Nephron progenitor cell (in vitro differentiated cells): ENCODE measurements around the gene PPT1.

Experiments
- DNase-seq: peaks from one replicate; pipeline ENCODE4 v3.0.0; 2021
- H3K27ac Mint-ChIP-seq: 2 replicates; pipeline ENCODE4 v1.8.0; 2021; ENCODE audit warnings: mild to moderate bottlenecking, moderate library complexity, mixed read lengths
- H3K27me3 Mint-ChIP-seq: 2 replicates; pipeline ENCODE4 v1.8.0; 2021; ENCODE audit warnings: mild to moderate bottlenecking, low read depth, mixed read lengths; ENCODE audit not compliant: poor library complexity
- H3K36me3 Mint-ChIP-seq: 2 replicates; pipeline ENCODE4 v1.8.0; 2021; ENCODE audit warnings: low read depth, mixed read lengths
- H3K4me1 Mint-ChIP-seq: 2 replicates; pipeline ENCODE4 v1.8.0; 2021; ENCODE audit warnings: mixed read lengths
- H3K4me3 Mint-ChIP-seq: 2 replicates; pipeline ENCODE4 v1.8.0; 2021; ENCODE audit warnings: mild to moderate bottlenecking, moderate library complexity, mixed read lengths
- H3K9me3 Mint-ChIP-seq: 2 replicates; pipeline ENCODE4 v1.8.0; 2021; ENCODE audit warnings: mild to moderate bottlenecking, moderate library complexity, mixed read lengths
- TF ChIP-seq, protein P1 (sequence below): fragments of 200-600 bp; sonication (generic); IDR thresholded peaks from 2 replicates; pipeline ENCODE4 v1.5.0; 2021; ENCODE audit warnings: antibody characterized with exemption

PPT1 gene

DNA sequence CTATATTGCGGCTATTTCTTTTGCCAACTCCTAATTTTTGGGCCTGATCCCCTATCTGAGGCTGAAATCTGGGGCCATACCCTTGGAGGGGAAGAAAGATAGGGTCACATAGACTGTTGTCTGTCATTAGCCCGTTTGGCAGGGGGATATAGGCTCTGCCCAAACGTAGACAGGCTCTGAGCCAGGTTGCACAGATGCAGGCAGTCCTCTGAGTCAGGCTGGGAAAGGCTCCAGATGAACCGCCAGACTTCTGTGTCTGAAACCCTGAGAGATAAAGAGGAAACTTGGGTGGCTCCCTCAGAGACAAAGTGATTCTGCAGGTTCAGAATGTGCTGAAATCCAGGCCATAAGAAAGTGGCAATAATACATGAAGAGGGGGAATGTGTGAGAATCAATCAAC lies 60.5 kb downstream of the PPT1 start:
- TF ChIP-seq, protein P1, sequence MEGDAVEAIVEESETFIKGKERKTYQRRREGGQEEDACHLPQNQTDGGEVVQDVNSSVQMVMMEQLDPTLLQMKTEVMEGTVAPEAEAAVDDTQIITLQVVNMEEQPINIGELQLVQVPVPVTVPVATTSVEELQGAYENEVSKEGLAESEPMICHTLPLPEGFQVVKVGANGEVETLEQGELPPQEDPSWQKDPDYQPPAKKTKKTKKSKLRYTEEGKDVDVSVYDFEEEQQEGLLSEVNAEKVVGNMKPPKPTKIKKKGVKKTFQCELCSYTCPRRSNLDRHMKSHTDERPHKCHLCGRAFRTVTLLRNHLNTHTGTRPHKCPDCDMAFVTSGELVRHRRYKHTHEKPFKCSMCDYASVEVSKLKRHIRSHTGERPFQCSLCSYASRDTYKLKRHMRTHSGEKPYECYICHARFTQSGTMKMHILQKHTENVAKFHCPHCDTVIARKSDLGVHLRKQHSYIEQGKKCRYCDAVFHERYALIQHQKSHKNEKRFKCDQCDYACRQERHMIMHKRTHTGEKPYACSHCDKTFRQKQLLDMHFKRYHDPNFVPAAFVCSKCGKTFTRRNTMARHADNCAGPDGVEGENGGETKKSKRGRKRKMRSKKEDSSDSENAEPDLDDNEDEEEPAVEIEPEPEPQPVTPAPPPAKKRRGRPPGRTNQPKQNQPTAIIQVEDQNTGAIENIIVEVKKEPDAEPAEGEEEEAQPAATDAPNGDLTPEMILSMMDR, result no peak

GRCh38 chr1:40034869-40035268 lies 62.2 kb downstream of the PPT1 start:
- TF ChIP-seq, protein P1, result no peak
- no peak overlapping the region for H3K27ac Mint-ChIP-seq

More for the DNA sequence above, 60.5 kb downstream of the PPT1 start:
- Mint-ChIP-seq H3K36me3 (no peaks in the 10 kb centered on the region), H3K4me1 (peaks cover 20% of the 10 kb centered on the region), H3K4me3 (no peak overlapping the region), H3K27ac (no peak overlapping the region), H3K9me3 (no peaks in the 10 kb centered on the region), H3K27me3 (peaks cover 4% of the 10 kb centered on the region)
- no peak for DNase-seq

DNA sequence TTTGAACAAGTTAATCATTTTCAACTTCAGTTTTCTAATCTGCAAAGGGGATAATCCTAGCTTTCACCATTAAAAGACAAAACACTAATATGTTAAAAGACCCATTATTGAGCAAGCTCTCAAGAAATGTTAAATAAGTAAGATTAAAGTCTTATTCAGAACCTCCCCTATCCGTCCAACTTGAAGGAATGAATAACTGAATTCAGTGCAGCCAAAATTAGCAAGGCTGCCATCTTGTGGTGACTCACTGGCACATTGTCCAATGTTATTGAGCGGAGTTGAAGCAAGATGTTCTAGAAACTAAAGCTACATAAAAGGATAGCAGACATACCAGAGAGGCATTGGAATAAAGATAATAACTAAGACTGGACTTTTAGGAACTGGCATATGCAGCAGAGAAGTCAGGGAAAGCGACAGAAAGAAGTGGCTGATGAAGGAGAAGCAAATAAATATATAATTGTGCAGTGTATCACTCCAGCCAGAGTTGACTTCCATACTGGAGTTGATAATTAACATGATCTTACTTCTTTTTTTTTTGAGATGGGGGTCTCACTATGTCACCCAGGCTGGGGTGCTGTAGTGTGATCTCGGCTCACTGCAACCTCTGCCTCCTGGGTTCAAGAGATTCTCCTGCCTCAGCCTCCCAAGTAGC lies 64.7 kb downstream of the PPT1 start:
- Mint-ChIP-seq H3K4me3 (no peak overlapping the region), H3K27me3 (peaks cover 20% of the 10 kb centered on the region), H3K9me3 (no peaks in the 10 kb centered on the region), H3K4me1 (no peaks in the 10 kb centered on the region), H3K36me3 (no peaks in the 10 kb centered on the region), H3K27ac (no peak overlapping the region)
- TF ChIP-seq, protein P1, result peak; percentile 73
- DNase-seq, result peak; percentile 51

More at GRCh38 chr1:40034869-40035268, 62.2 kb downstream of the PPT1 start:
- H3K4me3 Mint-ChIP-seq, result no peak overlapping the region
- no peaks in the 10 kb centered on the region for H3K36me3 Mint-ChIP-seq
- H3K4me1 Mint-ChIP-seq, result peaks cover 13% of the 10 kb centered on the region
- DNase-seq, result no peak
- H3K9me3 Mint-ChIP-seq, result no peaks in the 10 kb centered on the region
- peaks cover 12% of the 10 kb centered on the region for H3K27me3 Mint-ChIP-seq

- H3K27ac Mint-ChIP-seq, result no peak overlapping the region
Measured at GRCh38 chr1:40030528-40031135, 66.4 kb downstream of the PPT1 start.

GRCh38 chr1:40029608-40030007 lies 67.4 kb downstream of the PPT1 start:
- H3K9me3 Mint-ChIP-seq, result peaks cover 4% of the 10 kb centered on the region
- H3K36me3 Mint-ChIP-seq, result no peaks in the 10 kb centered on the region
- H3K4me3 Mint-ChIP-seq, result no peak overlapping the region
- TF ChIP-seq, protein P1, result no peak
- H3K4me1 Mint-ChIP-seq, result no peaks in the 10 kb centered on the region
- H3K27ac Mint-ChIP-seq, result no peak overlapping the region
- H3K27me3 Mint-ChIP-seq, result peaks cover 25% of the 10 kb centered on the region
- DNase-seq, result no peak

More at GRCh38 chr1:40030528-40031135, 66.4 kb downstream of the PPT1 start:
- DNase-seq, result no peak
- Mint-ChIP-seq H3K4me3 (no peak overlapping the region), H3K36me3 (no peaks in the 10 kb centered on the region), H3K27me3 (peaks cover 24% of the 10 kb centered on the region), H3K4me1 (no peaks in the 10 kb centered on the region), H3K9me3 (peaks cover 4% of the 10 kb centered on the region)
- TF ChIP-seq, protein P1, result no peak

DNA sequence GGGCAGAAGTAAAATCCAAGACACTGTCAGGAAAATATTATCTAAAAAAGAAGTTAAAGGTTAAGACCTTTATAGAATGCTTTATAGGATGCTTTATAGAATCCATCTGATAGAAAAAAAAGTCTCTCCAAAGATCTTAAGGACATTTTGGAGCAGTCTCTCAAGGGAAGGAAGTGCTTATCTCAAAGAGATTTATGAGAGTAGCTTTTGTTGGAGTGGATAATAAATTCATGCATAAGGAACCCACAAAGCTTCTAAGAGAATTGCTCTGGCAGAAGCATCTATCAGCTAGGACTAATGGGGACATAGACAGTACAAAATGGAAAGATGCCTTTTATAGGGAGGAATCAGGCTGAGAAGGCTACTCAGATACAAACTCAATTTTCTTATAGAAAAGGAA lies 69.4 kb downstream of the PPT1 start:
- Mint-ChIP-seq H3K9me3 (peaks cover 23% of the 10 kb centered on the region), H3K36me3 (no peaks in the 10 kb centered on the region), H3K4me3 (no peak overlapping the region), H3K27ac (no peak overlapping the region), H3K27me3 (peaks cover 21% of the 10 kb centered on the region), H3K4me1 (no peaks in the 10 kb centered on the region)
- DNase-seq, result no peak
- TF ChIP-seq, protein P1, result no peak
